WI38 (cell line): ENCODE results near the gene ANKRD11.

Source experiments
- H3K4me3 ChIP-seq: 2 replicates; pipeline ENCODE4 v1.5.1; 2011; ENCODE audit warnings: low read depth, mild to moderate bottlenecking, control low read depth, low read length
- TF ChIP-seq, protein P1 (sequence below): IDR thresholded peaks from 2 replicates; pipeline ENCODE4 v1.5.1; 2012; ENCODE audit warnings: low read depth, mild to moderate bottlenecking, control low read depth, low read length

The ANKRD11 gene

DNA sequence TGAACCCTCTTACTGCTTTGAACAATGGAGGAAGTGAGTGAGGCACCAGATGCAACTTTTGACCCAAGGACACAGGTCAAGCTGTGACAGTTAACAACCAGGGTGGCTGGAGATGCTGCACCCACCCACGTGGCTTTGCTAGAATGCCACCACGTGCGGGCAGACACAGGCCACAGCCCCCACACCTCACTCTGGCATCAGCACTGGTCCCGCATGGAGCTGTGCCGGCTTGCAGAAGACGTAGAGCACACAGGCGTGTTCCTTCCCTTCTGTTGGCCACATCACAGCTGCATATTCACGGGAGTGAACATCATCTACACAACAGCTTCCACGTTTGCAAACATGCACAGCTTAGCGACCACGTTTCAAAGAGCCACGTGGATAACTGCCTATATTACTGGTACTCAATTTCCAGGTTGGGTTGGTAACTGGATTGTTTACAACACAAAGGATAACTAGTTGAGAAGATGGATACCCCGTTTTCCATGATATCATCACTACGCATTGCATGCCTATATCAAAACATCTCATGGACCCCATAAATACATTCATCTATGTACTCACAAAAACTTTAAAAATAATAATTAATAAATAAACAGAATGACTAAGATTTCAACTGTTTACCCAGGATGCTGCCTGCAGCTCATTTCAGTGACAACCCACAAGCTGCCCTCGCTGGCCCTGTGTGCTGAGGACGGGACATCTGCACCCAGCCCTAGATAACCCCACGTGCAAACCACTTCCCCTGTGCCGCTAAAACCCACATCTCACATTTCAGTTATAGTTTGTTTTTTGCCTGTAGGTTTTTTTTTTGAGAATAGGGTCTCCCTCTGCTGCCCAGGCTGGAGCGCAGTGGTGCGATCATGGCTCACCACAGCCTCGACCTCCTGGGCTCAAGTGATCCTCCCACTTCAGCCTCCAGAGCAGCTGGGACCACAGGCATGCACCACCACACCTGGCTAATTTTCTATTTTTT, 132.0 kb downstream of the ANKRD11 start:
- TF ChIP-seq, protein P1, sequence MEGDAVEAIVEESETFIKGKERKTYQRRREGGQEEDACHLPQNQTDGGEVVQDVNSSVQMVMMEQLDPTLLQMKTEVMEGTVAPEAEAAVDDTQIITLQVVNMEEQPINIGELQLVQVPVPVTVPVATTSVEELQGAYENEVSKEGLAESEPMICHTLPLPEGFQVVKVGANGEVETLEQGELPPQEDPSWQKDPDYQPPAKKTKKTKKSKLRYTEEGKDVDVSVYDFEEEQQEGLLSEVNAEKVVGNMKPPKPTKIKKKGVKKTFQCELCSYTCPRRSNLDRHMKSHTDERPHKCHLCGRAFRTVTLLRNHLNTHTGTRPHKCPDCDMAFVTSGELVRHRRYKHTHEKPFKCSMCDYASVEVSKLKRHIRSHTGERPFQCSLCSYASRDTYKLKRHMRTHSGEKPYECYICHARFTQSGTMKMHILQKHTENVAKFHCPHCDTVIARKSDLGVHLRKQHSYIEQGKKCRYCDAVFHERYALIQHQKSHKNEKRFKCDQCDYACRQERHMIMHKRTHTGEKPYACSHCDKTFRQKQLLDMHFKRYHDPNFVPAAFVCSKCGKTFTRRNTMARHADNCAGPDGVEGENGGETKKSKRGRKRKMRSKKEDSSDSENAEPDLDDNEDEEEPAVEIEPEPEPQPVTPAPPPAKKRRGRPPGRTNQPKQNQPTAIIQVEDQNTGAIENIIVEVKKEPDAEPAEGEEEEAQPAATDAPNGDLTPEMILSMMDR: no peak
- no peak overlapping the region for H3K4me3 ChIP-seq

DNA sequence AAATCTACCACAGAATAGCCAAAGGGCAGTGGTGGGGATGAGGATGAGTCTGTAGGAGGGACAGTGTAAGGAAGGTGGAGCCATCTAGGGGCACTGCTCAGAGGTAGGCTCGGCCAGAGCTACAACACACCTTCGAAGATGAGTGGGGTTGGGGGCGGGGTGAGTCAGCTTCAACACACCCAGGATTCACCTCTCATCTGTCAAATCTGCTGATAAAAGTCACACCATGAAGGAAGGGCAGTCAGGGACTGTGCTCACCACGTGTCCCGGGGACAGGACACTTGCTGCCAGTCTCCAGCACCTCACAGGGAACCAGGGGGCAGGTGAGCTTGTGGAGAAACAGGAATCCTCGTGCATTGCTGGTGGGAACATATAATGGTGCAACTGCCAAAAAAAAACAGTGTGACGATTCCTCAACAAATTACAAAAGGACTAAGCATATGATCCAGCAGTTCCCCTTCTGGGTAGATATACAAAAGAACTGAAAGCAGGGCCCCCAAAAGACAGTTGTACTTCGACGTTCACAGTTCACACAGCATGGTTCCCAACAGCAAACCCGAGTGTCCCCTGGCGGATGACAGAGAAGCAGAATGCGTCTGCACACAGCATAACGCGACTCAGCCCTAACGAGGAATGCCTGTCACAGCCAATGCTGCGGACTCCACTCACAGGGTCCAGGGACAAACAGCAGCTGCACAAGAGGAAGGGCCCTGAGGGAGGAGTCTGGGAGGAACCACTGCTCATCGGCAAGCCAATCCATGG, 133.1 kb downstream of the ANKRD11 start:
- H3K4me3 ChIP-seq: no peak overlapping the region
- TF ChIP-seq, protein P1: no peak

DNA sequence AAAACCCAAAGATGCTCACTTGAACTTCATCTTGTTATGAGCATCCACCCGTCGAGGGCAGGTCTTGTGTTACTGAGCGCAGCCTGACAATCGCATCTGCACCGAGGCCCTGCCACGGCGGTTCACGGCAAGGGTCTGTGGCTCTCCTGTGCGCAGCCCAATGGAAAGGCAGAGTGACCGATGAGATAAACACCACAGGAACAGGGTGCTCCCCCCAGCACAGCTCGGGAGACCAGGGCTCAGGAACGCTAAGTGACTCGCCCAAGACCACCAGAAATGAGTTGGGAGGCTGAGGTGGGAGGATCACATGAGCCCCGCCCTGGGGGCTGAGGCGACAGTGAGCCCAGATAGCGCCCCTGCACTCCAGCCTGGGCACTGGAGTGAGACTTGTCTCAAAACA, 134.7 kb downstream of the ANKRD11 start:
- H3K4me3 ChIP-seq: no peak overlapping the region
- TF ChIP-seq, protein P1: no peak

DNA sequence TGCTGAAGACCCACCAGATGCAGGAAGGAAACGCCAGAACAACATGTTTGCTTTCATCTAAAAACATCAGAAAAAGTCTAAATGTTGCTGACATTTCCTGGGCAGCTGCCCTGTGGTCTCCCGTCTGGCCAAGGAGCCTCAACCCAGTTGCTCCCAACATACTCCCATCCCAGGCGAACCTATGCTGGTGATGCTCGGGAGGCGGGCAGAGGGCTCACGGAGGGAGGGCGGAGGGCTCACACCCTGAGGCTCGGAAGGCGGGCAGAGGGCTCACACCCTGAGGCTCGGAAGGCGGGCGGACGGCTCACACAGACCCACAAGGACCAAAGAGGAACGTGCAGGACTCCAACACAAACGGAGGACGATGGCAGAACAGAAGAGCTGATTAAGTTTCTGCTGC, 135.4 kb downstream of the ANKRD11 start:
- H3K4me3 ChIP-seq: no peak overlapping the region
- TF ChIP-seq, protein P1: no peak

DNA sequence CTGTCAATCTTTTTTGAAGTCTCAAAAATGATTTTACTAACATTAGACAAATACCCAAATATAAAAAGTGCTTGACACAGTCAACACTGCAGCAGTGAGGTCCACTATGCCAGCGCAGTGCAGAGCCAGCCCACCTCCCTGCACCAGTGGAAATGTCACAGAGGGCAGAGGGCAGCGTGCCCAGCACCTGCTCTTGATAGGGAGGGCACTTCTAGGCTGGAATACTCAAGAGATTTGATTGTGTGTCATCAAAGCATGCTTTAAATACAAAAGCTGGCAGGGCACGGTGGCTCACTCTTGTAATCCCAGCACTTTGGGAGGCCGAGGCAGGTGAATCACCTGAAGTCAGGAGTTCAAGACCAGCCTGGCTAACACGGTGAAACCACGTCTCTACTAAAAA, 136.0 kb downstream of the ANKRD11 start:
- TF ChIP-seq, protein P1: no peak

DNA sequence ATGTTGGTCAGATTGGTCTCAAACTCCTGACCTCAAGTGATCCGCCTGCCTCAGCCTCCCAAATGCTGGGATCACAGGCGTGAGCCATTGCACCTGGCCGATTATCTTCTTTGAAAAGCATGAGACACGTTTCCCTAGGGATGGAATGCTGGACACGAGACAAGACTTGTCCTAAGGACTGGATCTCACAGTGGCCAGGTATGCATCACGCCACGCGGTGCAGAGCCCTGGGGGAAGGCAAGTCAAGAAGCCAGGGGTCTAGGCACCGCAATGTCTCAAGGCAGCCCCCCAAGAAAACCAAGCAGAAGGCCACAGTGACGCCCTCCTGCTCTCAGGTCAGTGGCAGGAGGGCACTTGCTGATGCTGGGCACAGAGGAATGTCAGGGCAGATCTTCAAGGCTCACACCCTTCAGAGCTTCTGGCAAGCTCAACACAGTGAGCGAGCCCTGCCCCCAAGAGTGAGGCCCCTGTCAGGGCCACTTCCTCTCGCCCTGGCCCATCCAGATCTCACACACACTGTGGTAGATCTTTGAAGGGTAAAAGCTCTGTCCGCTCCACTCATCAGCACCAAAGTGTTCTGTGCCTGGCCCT, 138.2 kb downstream of the ANKRD11 start:
- TF ChIP-seq, protein P1: no peak
- H3K4me3 ChIP-seq: no peak overlapping the region

More for the DNA sequence above, 136.0 kb downstream of the ANKRD11 start:
- no peak overlapping the region for H3K4me3 ChIP-seq
